NCI-H748 (cell line): ENCODE results near the gene BCDIN3D.

Source experiments
- DNase-seq: peaks from one replicate; lab custom pipeline; 2025; ENCODE audit not compliant: unreplicated experiment; lab: John Stamatoyannopoulos, UW

Gene BCDIN3D

DNA sequence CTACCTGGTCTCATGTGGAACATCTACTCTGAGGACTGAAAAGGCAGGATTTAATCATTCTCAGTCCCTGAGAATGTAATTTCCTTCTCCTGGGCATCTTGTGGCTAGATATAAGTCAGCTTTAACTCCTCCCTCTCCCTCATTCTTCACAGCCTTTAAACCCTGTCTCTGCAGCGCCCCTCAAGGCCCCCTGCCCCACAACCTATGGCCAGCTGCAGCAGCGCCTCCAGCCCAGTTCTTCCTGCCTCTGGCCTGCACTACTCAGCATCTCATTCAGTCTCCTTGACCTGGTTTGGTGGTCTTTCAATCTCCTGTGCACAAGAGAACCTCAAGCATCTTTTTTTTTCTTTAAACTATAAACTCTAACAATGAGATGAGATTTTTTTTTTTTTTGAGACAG lies 44.0 kb downstream of the BCDIN3D start:
- no peak for DNase-seq

- no peak for DNase-seq
Observed at GRCh38 chr12:49798248-49798647, 44.7 kb downstream of the BCDIN3D start.

- no peak for DNase-seq
Observed at GRCh38 chr12:49797449-49797776, 45.5 kb downstream of the BCDIN3D start.

DNA sequence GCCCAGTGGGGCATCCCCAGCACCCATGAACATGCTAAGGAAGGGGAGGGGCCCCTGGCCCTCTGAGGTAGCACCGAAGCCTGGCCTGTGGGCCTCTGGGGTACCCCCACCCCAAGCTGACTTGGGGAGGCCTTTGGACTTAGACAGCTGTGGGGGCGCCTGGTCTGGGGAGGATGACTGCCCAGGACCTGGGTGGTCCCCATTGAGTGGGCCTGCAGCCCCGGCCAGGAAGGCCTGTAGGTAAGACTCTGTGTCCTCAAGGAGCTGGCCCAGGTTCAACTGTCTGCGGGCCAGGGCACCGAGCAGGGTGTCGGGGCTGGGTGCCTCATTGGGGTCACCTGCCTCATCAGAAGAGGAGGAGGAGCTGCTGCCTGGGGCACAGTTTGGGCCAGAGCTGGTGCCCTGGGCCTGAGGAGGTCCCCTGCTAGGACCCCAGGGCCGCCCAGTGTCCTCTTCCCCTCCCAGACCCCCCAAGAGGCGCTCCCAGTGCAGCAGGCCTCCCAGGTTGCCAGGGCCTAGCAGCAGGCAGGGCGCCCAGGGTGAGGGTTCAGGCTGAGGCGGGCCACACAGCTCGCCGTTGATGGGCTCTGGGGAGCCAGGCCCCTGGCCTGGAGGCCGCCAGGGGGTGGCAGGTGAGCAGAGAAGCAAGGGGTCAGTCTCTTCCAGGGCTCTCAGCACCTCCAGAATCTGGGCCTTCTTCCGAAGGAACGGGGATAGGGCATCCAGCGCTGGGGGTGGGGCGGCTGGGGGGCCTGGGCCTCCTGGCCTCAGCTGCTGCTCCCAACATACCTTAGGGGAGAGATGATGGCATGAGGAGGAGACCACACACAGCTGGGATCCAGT lies 46.1 kb downstream of the BCDIN3D start:
- DNase-seq, result no peak

DNA sequence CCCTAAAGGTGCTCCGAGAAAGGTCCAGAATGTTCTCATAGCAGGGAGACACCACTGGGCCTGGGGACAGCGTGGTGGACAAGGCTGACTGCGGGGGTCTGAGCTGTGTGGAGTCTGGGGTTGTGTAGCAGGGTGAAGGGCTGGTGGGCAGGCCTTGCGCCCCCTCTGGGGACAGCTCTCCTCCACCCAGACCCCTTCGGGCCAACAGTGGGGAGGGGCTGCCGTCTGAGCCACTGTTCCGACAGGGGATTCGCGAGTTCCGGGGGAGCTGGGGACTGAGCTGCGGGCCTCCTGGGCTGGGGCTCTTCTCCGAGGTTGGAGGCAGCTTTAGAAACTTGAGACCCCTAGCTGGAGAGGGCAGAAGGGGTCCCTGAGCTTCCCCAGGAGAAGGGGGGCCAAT lies 46.8 kb downstream of the BCDIN3D start:
- no peak for DNase-seq

GRCh38 chr12:49795654-49796105 lies 47.2 kb downstream of the BCDIN3D start:
- DNase-seq, result no peak

GRCh38 chr12:49794811-49795653 lies 47.9 kb downstream of the BCDIN3D start:
- DNase-seq, result no peak

DNA sequence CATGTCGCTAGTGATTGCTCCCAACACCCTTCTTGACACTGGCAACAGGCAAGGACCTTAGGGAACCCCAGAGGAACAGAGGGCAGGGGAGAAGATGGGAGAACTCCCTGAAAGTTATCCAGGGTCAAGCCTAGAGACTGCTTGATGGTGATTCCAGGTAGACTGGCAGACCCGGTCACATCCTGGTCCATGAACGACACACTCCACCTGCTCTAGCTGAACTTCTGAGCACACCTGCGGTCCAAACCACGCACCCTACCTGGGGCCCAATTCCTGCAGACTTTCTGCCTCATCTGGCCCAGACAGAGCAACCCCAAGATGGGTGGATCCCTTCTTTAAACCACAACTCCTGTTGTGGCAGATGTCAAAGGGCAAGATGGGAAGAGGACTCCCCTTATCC lies 48.9 kb downstream of the BCDIN3D start:
- DNase-seq, result no peak

- no peak for DNase-seq
Observed at GRCh38 chr12:49793620-49794019, 49.3 kb downstream of the BCDIN3D start.

DNA sequence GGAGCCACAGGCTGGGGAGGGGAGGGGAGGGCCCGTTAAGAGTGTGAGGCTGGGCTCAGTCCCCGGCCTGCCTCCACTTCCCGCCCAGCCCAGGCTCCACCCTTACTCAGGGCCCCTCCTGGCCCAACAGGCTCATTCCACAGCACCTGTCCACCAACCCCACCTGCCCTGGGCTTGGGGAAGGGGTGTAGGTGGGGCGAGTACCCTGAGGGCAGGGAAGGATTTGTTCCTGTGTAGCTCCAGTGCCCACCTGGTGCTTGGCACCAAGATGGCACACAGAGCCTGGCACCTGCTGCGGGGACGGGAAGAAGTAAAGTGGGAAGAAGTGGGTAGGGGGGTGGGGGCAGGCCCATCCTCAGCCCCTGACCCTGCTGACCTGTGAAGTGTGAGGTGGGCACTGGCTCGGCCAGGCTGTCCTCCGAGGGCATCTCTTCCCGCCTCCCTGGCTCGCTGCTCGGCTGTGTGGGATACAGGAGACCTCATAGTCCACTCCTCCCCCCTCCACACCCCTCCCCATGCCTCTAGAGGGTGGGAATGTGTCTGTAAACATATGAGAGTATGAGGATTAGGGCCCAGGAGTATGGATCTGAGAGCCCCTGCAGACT lies 49.8 kb downstream of the BCDIN3D start:
- DNase-seq, result no peak

GRCh38 chr12:49792181-49792970 lies 50.5 kb downstream of the BCDIN3D start:
- DNase-seq, result no peak

DNA sequence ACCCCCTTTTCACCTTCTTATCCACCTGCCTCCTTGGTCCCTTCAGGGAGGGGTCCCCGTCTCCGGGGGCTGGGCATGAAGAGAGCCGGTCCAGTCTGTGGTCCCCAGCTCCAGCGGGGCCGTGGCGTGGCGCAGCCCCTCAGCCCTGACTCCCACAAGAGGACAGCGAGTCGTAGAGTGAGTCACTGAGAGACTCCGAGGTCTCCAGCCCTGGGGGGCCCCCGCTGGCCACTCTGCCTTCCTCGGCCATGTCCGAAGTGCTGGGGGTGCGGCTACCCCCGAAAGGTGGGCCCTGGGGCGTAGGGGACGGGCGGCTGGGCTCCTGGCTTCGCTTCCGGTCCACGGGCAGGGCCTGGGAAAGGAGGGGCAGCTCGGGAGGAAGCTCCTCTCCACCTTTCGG lies 51.2 kb downstream of the BCDIN3D start:
- DNase-seq, result no peak

DNA sequence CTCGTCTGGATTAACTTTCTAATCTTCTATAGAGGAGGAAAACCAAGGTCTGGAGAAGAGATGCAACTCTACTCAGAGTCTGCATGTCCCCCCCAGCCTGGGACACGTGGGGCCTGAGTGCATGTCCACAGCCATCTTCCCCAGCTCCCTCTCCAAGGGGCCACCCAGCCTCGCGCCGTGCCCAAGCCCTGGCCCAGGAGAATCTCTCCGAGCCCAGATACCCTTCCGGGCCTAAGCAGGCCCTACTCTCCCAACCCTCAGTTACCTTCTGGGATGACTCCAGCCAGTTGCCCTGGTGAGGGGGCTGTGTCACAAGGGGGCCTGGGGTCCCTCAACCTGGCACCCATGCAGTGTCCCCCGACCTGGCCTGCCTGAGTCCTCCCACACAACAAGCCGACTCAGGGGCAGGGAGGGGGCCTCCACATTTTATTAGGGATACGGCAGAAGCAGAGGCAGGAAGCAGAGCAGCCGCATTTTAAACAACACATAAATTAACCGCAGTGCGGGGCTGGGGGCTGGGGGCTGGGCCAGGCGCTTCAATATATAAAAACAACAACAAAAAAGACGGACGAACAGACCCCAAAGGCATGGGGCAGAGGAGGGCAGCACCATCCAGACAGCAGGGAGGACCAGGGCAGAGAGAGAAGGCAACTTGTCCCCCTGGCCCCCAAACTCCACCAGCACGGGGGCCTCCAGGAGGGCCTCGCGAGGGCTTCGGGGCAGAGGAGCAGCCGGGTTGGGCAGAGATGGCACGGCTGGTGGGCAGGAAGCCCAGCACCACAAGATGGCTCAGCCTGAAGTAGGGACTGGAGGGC lies 52.0 kb downstream of the BCDIN3D start:
- no peak for DNase-seq

GRCh38 chr12:49789992-49790391 lies 52.9 kb downstream of the BCDIN3D start:
- peak; percentile 83 for DNase-seq

- no peak for DNase-seq
Observed at GRCh38 chr12:49787672-49788071, 55.2 kb downstream of the BCDIN3D start.
